Tibial nerve (tissue), 4 donors: ENCODE results near the gene NSD2.

Source experiments
- CTCF ChIP-seq, 5 experiments: fragments of 200-600 bp in 3 of 5; fragments of 450-650 bp in 2 of 5; sonication (generic) in 3 of 5; IDR thresholded peaks; one replicate each; pipeline ENCODE4 v1.5.1; 2016 to 2019; ENCODE audit warnings: antibody characterized with exemption in 5 of 5, mild to moderate bottlenecking in 3 of 5, moderate library complexity in 2 of 5
- EP300 ChIP-seq, 2 donors: sonication (generic); formaldehyde crosslinking; IDR thresholded peaks; one replicate each; pipeline ENCODE4 v1.6.1; 2017; ENCODE audit warnings: antibody characterized with exemption in 2 of 2, mild to moderate bottlenecking in 1 of 2
- POLR2A ChIP-seq, 2 donors: fragments of 450-650 bp; IDR thresholded peaks; one replicate each; pipeline ENCODE4 v1.6.1; 2017; ENCODE audit warnings: antibody characterized with exemption in 2 of 2, mild to moderate bottlenecking in 2 of 2, moderate library complexity in 2 of 2

GRCh38 chr4:1978741-1979476, 107.7 kb downstream of the NSD2 start:
- TF ChIP-seq CTCF (IDR thresholded peaks at IDR 0.05) (no peak), POLR2A (IDR thresholded peaks at IDR 0.05) (no peak), EP300 (IDR thresholded peaks at IDR 0.05) (no peak)
